Tibial nerve (tissue), 4 donors: ENCODE measurements around the gene SEMA3F.

Source experiments
- CTCF ChIP-seq, 5 experiments: fragments of 200-600 bp in 3 of 5; fragments of 450-650 bp in 2 of 5; sonication (generic) in 3 of 5; IDR thresholded peaks; one replicate each; pipeline ENCODE4 v1.5.1; 2016 to 2019; ENCODE audit warnings: antibody characterized with exemption in 5 of 5, mild to moderate bottlenecking in 3 of 5, moderate library complexity in 2 of 5
- EP300 ChIP-seq, 2 donors: sonication (generic); formaldehyde crosslinking; IDR thresholded peaks; one replicate each; pipeline ENCODE4 v1.6.1; 2017; ENCODE audit warnings: antibody characterized with exemption in 2 of 2, mild to moderate bottlenecking in 1 of 2

GRCh38 chr3:50187750-50188149 lies 32.6 kb downstream of the SEMA3F start:
- TF ChIP-seq CTCF (IDR thresholded peaks at IDR 0.05) (no peak), EP300 (IDR thresholded peaks at IDR 0.05) (no peak)
